ENCODE results near the gene ACOX3.
"Not testable (repeated sequence)": the region's sequence is repeated elsewhere in the genome, so short reads cannot be mapped to it uniquely, and the experiment has no call there.

ACOX3 gene

GRCh38 chr4:8348071-8348470, 92.5 kb downstream of the ACOX3 start:
- DNase-seq: no peak

- no peak for DNase-seq
Observed at GRCh38 chr4:8347660-8348059, 92.9 kb downstream of the ACOX3 start.

DNA sequence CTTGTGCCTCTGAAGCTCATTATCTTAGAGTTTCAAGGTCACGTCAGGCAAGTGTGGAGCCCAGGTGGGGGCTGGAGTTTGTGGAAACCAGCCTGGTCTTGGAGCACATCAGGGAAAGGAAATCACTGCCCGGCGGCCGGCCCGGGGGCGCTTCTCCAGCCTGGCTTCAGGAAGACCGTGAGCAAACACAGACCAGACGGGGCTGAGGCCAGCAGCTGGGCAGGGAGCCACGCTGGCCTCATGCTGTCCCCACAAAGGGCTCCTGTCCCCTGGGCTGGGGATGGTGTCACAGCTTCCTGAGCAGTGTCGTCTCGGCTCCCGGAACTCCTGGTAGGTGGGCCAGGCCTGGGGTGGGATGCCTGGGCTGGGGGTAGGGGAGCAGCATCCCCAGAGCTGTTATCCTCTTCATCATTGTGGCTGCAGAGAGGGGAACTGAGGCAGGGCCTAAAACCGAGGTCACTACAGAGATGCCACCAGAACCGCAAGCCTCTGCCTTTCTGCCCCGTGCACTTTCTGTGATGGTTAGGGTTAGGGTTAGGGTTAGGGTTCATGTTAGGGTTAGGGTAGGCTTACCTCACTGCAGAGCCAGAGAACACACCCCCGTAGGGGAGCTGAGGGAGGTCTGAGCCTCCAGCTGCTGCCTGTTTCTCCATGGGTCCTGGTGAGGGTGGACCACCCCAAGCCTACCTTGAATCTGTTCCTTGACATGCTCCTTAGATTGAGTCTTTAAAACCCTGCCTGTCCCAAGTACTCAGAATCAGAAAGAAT, 93.5 kb downstream of the ACOX3 start:
- no peak for DNase-seq

DNA sequence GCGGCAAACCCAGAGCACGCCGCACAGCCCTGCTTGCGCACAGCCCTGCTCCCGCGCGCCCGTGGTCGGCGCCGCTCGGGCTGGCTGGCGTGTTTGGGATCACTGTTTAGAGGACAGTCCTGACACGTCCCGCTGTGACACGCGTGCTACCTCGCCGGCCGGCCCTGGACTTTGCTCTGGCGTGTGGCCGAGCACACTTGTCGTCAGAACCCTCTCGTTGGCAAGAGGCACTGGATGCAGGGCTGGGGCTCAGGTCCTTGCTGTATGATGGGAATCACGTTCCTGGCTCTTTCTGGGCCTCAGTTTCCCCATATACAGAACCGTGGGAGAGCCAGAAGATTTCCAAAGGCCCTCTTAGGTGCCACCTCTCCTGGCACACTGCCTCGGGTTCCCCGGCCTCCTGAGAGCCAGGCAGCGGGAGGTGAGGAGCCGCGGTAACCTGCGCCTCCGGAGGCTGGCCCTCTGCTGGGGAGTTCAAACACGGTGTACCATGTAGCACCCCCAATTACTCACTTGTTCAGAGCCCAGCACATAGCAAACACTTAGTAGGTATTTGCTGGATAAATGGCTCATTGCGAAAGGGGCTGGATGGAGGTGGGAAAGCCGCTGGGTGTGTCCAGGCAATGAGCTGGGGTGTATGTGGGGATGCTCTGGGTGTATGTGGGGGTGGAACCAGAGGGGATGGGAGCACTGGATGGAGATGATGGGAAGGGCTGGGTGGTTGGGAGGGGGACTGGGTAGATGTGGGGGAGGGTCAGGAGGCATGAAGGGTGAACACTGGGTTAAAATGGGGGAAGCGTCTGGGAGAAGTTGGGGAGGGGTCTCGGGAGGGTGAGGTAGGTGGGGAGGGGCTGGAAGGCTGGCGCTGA, 94.3 kb downstream of the ACOX3 start:
- DNase-seq: no peak

DNA sequence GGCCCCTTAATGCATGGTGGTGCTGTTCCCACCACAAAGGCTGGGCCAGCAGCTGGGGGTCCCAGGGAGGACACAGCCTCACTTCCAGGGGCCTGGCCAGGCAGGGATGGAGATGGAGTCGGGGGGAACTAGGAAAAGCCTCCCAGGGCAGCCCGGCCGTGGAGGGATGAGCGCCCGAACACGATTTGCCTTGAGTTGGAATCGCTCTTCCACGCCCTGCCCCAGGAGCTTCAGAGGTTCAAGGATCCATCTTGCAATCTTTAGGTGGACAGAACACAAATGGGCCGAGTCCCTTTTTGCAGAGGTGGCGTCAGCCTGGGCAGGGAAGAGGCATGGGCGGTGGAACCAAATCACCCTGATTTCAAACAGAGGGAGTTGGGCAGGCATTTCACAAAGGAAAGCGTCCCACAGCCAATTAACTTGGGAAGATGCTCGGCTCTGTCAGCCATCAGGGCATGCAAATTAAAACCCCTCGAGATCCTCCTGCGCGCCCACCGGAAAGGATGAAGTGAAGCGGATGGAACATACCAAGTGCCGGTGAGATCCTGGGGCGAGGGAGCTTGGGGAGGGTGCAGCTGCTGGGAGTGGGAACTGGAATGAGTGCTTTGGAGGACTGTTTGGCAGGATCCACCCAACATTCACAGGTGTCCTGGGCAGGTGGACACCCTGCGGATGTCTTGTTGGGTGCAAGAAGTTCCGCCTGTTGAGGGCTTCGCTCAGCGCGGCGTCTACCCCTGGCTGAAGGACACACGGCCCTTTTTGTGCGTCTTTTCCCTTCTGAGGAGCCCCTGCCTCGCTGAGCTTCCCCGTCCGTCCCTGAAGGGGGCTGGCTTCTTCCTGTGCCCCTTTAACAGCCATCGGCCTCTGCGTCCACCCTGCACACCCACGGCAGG, 95.2 kb downstream of the ACOX3 start:
- no peak for DNase-seq

DNA sequence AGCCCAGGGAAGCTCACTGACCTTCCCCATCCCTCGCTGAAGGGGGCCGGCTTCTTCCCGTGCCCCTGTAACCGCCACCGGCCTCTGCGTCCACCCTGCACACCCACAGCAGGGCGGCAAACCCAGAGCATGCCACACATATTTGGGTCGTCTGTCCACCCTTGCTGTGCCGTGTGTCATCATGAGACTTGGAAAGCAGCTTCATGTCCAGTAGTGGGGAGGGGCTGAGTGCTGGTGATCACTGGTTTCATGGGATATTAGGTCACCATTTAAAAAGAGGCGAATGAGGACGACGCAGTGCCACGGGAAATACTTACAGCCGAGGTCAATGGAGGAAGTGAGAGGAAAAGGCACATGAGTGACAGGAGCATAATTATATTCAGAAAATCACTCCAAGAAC, 96.1 kb downstream of the ACOX3 start:
- DNase-seq: no peak

GRCh38 chr4:8343967-8344331, 96.6 kb downstream of the ACOX3 start:
- no peak for DNase-seq

DNA sequence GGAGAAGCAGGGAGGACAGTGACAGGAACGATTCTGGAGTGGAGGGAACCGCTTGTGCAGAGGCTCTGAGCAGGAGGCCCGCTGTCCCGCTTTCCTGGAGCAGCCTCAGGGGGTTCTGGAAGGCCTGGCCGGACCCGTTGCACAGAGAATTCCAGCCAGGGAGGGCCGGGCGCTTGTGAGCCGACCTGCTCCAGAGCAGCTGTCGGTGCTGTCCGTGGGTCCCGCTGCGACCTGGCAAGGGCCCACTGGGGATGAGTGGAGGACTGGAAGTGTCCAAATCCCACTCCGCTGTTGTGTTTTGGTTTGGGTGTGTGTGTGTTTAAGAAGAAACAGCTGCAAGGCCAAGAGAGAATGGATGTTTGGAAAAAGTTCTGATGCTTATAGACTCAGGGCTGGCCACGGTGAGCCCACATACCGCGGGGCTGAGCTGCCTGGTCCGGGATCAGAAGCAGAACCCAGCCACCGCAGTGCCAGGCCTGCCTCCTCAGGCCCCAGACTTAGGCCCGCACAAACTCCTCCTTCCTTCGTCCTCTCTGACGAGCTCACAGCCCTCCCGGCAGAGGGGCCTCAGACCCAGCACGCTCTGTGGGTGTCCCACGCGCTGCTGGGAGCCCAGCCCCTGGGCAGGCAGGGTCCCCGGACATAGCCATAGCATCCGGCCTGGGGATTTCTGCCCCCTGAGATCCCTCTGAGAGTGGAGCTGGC, 97.1 kb downstream of the ACOX3 start:
- DNase-seq: no peak

- DNase-seq: no peak
Observed at GRCh38 chr4:8342651-8343261, 97.8 kb downstream of the ACOX3 start.

- no peak for DNase-seq
Observed at GRCh38 chr4:8341691-8342090, 98.8 kb downstream of the ACOX3 start.

GRCh38 chr4:8341281-8341680, 99.2 kb downstream of the ACOX3 start:
- DNase-seq: not testable (repeated sequence)

- no peak for DNase-seq
Observed at GRCh38 chr4:8340781-8341241, 99.7 kb downstream of the ACOX3 start.

- DNase-seq: no peak
Observed at GRCh38 chr4:8338351-8338961, 102.1 kb downstream of the ACOX3 start.

- no peak for DNase-seq
Observed at GRCh38 chr4:8336412-8337075, 104.0 kb downstream of the ACOX3 start.

DNA sequence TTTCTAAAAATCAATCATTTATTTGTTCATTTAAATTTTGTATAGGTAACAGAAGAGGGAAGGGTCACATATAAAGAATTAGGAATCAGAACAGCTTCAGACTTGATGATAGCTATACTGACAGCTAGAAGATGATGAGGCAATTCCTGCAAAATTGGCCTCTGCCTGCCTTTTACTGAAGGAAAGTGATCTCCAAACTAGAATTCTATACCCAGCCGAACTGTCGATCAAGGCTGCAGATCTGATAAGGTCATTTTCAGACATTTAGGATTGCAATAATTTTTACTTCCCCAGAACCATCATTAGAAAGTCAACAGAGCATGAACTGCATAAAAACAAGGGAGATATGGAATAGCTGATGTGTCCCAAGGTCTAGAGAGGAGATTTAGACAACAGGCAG, 104.7 kb downstream of the ACOX3 start:
- DNase-seq: no peak

- DNase-seq: no peak
Observed at GRCh38 chr4:8334786-8335460, 105.6 kb downstream of the ACOX3 start.

DNA sequence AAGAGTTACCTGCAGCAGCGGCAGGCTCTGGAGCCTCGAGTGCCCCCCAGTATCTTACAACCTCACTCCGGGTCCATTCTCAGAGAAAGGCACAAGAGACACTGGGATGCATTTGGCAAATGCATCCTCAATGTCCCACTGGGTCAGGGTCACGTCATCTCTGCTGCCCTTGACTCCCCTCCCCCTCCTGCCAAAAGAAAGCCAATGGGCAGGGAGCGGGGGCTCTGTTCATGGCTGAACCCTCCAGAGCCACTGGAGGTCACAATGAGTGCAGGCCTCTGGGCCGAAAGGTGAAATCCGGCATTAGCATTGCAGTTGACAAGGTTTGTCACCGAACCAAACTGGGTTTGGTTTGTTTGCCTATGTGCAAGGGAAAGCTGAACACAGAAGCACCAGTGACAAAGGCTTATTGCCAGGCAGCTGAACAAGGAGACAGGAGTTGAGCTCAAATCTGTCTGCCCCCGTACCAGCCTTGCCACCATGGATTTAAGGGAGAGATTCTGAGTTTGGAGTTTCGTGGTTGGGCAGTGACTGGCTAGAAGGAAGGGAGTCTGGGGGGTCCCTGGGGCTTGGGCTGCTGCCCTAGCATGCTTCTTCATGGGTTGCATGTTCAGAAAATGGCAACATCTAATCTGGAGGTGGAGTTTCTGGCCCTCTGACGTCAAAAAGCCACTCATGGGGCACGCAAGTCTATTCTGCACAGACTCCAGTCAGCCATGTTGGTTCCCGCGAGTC, 106.6 kb downstream of the ACOX3 start:
- no peak for DNase-seq

DNA sequence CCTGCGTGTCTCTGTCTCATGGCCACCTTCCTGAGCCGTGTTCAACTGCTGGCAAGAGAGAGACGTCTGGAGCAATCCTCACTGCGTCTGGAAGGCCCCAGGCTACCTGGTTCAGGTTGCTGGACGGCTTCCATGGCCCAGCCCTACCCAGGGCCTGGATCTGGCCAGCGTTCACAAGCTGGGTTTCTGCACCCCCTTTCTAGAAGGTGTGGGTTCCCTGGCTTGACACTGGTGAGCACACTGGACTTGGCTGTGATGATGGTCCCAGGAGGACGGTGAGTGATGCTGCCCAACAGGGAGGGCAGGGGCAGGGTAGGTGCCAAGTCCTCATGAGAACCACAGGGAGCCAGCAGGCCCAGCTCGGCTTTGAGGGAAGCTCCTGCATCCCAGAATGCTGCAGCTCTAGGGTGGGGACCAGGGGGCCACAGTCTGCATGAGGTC, 107.6 kb downstream of the ACOX3 start:
- DNase-seq: no peak

DNA sequence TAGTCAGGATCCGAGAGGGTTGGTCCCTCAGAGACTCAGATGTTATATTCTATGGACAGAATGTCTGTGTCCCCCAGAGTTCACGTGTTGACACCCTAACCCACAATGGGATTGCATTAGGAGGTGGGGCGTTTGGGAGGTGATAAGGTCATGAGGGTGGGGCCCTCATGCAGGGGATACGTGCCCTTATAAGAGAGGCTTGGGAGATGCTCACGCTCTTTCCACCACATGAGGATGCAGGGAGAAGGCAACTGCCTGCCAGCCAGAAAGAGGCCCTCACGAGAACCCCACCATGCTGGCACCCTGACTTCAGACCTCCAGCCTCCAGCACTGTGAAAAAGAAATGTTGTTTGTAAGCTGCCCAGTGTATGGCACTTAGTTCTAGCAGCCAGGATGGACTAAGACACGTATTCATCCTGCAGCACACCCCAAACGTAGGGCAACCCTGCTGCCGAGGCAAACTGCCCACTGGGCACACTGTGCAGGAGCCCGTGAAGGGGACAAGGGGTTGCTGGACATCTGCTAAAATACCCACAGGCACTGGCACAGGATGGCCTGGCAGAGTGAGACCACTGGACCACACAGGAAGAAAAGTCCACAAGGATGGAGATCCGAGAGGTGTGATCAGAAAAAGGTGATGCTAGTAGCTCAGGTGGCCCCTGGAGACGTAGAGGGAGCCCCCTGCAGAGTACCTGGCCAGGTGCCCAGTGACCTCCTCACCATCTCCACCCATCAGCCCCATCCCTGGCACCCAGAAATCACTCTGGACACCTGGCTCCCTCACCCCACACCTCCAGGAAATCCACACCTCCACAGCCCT, 108.3 kb downstream of the ACOX3 start:
- no peak for DNase-seq
